ENCODE measurements around the gene TPCN2.

The TPCN2 gene

DNA sequence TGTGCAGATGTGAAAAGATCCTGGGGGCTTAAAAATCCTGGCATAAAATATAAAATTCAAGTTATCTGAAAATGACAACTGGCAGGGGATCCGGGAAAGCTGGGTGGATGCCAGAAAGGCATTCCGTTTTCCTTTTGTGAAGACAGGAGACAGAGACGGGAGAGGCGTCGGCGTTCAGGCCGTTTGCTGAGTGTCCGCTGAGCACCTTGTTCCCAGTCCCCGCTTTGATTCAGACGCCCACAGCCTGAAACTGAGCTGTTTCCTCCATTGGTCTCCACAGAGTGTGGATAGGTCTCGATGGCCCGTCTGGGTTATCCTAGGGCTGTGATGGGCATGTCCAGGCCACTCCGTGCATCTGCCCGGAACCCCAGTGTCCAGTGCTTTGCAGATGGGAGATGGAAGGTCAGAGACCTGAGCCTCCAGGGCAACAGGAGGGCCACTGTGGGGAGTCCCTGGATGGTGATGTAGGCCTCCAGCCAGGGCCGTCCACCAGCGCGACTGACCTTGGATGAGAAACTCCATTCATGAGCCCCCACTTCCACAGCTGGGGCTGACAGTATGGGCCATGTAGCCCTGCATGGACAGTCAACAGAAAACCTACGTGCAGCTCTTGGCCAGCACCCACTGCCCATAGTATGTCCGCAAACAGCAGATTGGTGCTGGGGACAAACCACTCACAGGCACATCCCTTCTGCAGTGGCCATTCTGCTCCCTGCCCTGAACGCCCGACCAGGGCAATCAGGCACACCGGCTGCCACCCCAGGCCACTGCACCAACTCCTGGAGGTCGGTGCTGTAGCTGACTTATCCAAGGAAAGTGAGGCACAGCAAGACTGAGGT is 47.3 kb upstream of the TPCN2 start:
- TF ChIP-seq, protein P1, sequence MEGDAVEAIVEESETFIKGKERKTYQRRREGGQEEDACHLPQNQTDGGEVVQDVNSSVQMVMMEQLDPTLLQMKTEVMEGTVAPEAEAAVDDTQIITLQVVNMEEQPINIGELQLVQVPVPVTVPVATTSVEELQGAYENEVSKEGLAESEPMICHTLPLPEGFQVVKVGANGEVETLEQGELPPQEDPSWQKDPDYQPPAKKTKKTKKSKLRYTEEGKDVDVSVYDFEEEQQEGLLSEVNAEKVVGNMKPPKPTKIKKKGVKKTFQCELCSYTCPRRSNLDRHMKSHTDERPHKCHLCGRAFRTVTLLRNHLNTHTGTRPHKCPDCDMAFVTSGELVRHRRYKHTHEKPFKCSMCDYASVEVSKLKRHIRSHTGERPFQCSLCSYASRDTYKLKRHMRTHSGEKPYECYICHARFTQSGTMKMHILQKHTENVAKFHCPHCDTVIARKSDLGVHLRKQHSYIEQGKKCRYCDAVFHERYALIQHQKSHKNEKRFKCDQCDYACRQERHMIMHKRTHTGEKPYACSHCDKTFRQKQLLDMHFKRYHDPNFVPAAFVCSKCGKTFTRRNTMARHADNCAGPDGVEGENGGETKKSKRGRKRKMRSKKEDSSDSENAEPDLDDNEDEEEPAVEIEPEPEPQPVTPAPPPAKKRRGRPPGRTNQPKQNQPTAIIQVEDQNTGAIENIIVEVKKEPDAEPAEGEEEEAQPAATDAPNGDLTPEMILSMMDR (IDR thresholded peaks at IDR 0.05) = no peak
- Histone ChIP-seq H3K27ac (no peak overlapping the region), H3K27me3 (peaks cover 37% of the 10 kb centered on the region), H3K4me1 (ENCODE audit: control insufficient read depth in 1 of 2, insufficient read depth in 1 of 2, low read depth in 1 of 2, low read length in 1 of 2) (no peaks in the 10 kb centered on the region), H3K36me3 (no peaks in the 10 kb centered on the region), H3K4me3 (ENCODE audit: low read depth in 1 of 2, low read length in 1 of 2) (no peak overlapping the region), H3K9me3 (no peaks in the 10 kb centered on the region)

GRCh38 chr11:69002110-69002569 is 46.6 kb upstream of the TPCN2 start:
- no peak overlapping the region for H3K27ac ChIP-seq
- H3K4me3 ChIP-seq (ENCODE audit: low read depth in 1 of 2, low read length in 1 of 2) = no peak overlapping the region
- no peaks in the 10 kb centered on the region for H3K4me1 ChIP-seq (ENCODE audit: control insufficient read depth in 1 of 2, insufficient read depth in 1 of 2, low read depth in 1 of 2, low read length in 1 of 2)
- no peaks in the 10 kb centered on the region for H3K36me3 ChIP-seq
- TF ChIP-seq, protein P1 (IDR thresholded peaks at IDR 0.05) = no peak
- no peaks in the 10 kb centered on the region for H3K9me3 ChIP-seq
- H3K27me3 ChIP-seq = peaks cover 44% of the 10 kb centered on the region

DNA sequence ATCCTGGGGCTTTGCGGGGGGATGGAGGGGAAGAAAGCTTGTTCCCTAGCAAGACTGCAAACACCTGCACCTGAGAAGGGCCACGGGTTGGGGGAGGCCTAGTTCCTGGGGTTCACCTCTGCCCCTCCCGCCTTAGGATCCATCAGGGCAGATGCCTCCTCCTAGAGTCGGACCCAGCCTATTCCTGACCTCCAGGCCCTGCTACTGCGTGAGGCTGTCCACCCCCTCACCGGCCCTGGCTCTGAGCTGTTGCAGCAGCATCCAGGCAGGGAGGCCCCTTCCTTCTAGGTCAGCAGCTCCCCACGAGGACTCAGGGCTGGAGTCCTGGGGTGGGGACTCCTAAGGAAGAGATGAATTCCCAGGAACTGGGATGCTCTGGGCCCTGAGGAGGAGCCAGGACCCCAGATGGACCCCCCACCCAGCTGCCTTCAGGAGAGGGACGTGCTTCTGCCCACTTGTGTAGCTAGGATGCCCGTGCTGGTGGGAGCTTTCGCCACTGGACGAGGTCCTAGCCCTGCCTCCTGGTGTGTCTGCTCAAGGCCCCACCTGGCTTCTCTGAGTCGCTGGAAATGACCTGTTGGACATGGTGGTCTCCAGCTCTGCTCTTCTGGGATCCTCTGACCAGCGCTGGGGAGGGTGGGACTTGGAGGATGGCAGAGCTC is 46.0 kb upstream of the TPCN2 start:
- TF ChIP-seq, protein P1 (IDR thresholded peaks at IDR 0.05) = no peak
- Histone ChIP-seq H3K9me3 (no peaks in the 10 kb centered on the region), H3K4me1 (ENCODE audit: control insufficient read depth in 1 of 2, insufficient read depth in 1 of 2, low read depth in 1 of 2, low read length in 1 of 2) (no peaks in the 10 kb centered on the region), H3K27ac (no peak overlapping the region), H3K36me3 (no peaks in the 10 kb centered on the region), H3K27me3 (peaks cover 48% of the 10 kb centered on the region), H3K4me3 (ENCODE audit: low read depth in 1 of 2, low read length in 1 of 2) (no peak overlapping the region)

- no peaks in the 10 kb centered on the region for H3K4me1 ChIP-seq (ENCODE audit: control insufficient read depth in 1 of 2, insufficient read depth in 1 of 2, low read depth in 1 of 2, low read length in 1 of 2)
- no peak overlapping the region for H3K4me3 ChIP-seq (ENCODE audit: low read depth in 1 of 2, low read length in 1 of 2)
- TF ChIP-seq, protein P1 (IDR thresholded peaks at IDR 0.05) = no peak
- no peaks in the 10 kb centered on the region for H3K36me3 ChIP-seq
- no peaks in the 10 kb centered on the region for H3K9me3 ChIP-seq
- H3K27me3 ChIP-seq = peaks cover 52% of the 10 kb centered on the region
- H3K27ac ChIP-seq = no peak overlapping the region
These were observed 45.3 kb upstream of the TPCN2 start for GRCh38 chr11:69003301-69003865.

- H3K4me1 ChIP-seq (ENCODE audit: control insufficient read depth in 1 of 2, insufficient read depth in 1 of 2, low read depth in 1 of 2, low read length in 1 of 2) = no peaks in the 10 kb centered on the region
- no peak overlapping the region for H3K27ac ChIP-seq
- peaks cover 52% of the 10 kb centered on the region for H3K27me3 ChIP-seq
- H3K36me3 ChIP-seq = no peaks in the 10 kb centered on the region
- no peaks in the 10 kb centered on the region for H3K9me3 ChIP-seq
- TF ChIP-seq, protein P1 (IDR thresholded peaks at IDR 0.05) = no peak
- H3K4me3 ChIP-seq (ENCODE audit: low read depth in 1 of 2, low read length in 1 of 2) = no peak overlapping the region
These were observed 44.8 kb upstream of the TPCN2 start for GRCh38 chr11:69003866-69004367.
